Measurements from ENCODE around the gene OSTN. TPM values are rescaled to one million over a fixed set of nuclear protein-coding genes. Genes with fewer than 3 reads are reported as not detected.
A peak's percentile ranks its signal among the peaks of the same experiment; 100 is the strongest.

Gene OSTN
- total RNA-seq, 3 donors from 2014 or later (not counting 1 experiment from before 2014, with no cell fraction given): not detected

DNA sequence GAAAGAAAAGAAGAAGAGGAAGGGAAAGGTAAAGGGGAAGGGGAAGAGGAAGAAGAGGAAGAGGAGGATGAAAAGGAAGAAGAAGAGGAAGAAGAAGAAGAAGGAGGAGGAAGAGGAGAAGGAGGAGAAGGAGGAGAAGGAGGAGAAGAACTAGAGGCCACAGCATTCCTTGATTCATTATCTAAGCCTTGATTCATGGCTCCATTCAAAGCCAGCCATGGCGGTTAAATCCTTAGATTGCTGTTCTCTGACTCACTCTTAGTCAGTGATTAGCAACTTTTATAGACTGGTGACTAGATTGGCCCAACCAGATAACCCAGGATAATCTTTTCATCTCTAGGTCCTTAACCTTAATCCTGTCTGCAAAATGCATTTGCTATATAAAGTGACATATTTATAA is 47.6 kb downstream of the OSTN start:
- Mint-ChIP-seq H3K9me3 (no peaks in the 10 kb centered on the region), H3K4me3 (no peak overlapping the region), H3K36me3 (no peaks in the 10 kb centered on the region), H3K27me3 (ENCODE audit: low read depth in 2 of 2) (no peaks in the 10 kb centered on the region), H3K4me1 (no peaks in the 10 kb centered on the region), H3K27ac (no peak overlapping the region)
- H3K9me3 ChIP-seq (ENCODE audit: control insufficient read depth, insufficient read depth, low read length): no peaks in the 10 kb centered on the region
- H3K27me3 ChIP-seq (ENCODE audit: control insufficient read depth, insufficient read depth, low read length): no peaks in the 10 kb centered on the region
- no peaks in the 10 kb centered on the region for H3K36me3 ChIP-seq (ENCODE audit: control insufficient read depth, insufficient read depth, low read length)
- H3K4me3 ChIP-seq (ENCODE audit: low read length): no peak overlapping the region
- DNase-seq (no peak), ATAC-seq (no peak)
- WGBS (ENCODE audit: insufficient coverage): 95% methylated on average over 1 of the region's 1 CpG
- TF ChIP-seq, protein P1, sequence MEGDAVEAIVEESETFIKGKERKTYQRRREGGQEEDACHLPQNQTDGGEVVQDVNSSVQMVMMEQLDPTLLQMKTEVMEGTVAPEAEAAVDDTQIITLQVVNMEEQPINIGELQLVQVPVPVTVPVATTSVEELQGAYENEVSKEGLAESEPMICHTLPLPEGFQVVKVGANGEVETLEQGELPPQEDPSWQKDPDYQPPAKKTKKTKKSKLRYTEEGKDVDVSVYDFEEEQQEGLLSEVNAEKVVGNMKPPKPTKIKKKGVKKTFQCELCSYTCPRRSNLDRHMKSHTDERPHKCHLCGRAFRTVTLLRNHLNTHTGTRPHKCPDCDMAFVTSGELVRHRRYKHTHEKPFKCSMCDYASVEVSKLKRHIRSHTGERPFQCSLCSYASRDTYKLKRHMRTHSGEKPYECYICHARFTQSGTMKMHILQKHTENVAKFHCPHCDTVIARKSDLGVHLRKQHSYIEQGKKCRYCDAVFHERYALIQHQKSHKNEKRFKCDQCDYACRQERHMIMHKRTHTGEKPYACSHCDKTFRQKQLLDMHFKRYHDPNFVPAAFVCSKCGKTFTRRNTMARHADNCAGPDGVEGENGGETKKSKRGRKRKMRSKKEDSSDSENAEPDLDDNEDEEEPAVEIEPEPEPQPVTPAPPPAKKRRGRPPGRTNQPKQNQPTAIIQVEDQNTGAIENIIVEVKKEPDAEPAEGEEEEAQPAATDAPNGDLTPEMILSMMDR (IDR thresholded peaks at IDR 0.05): no peak
- H3K27ac ChIP-seq (ENCODE audit: low read length): no peak overlapping the region
- H3K4me1 ChIP-seq (ENCODE audit: control insufficient read depth, insufficient read depth, low read length): no peaks in the 10 kb centered on the region
- intact Hi-C loops (cut with micrococcal nuclease): no loop called here

DNA sequence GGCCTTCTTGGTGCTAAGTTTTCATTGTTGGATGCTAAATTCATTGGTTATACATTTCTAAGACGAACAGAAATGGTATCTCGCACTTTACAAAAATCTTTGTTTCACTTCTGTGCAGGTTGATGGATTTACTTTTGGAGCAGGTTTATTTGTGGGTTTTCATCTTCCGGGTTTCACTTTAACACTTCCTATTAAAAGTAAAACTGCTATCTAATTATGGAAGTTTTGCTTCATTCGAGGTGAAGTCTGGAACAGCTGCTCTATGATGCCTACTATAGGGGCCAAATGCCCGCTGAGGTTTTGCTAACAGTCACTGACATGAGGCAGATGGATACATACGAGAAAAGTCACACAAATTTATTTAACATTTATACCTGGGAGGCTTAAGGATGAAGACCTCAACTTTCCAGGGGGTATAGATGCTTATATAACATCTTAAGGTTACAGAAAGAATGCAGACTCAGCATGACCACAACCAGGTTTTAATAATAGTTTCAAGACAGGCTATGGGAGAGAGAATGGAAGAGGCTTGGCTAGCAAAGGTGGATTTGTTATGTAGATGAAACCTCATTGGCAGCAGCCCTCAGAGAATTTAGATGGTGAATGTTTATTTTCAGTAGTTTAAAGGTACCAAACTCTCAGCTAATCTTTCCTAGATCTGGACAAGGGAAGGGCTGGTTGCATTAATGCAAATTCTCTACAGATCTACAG is 54.2 kb downstream of the OSTN start:
- no peaks in the 10 kb centered on the region for H3K27me3 Mint-ChIP-seq (ENCODE audit: low read depth in 2 of 2)
- TF ChIP-seq, protein P1 (IDR thresholded peaks at IDR 0.05): no peak
- no peaks in the 10 kb centered on the region for H3K4me1 Mint-ChIP-seq
- H3K36me3 Mint-ChIP-seq: no peaks in the 10 kb centered on the region
- no peak overlapping the region for H3K4me3 Mint-ChIP-seq
- Histone ChIP-seq H3K36me3 (ENCODE audit: control insufficient read depth, insufficient read depth, low read length) (no peaks in the 10 kb centered on the region), H3K4me3 (ENCODE audit: low read length) (no peak overlapping the region), H3K4me1 (ENCODE audit: control insufficient read depth, insufficient read depth, low read length) (no peaks in the 10 kb centered on the region), H3K27me3 (ENCODE audit: control insufficient read depth, insufficient read depth, low read length) (no peaks in the 10 kb centered on the region), H3K9me3 (ENCODE audit: control insufficient read depth, insufficient read depth, low read length) (no peaks in the 10 kb centered on the region), H3K27ac (ENCODE audit: low read length) (peak overlapping the region; percentile 59)
- H3K27ac Mint-ChIP-seq: no peak overlapping the region
- ATAC-seq (no peak), DNase-seq (no peak)
- intact Hi-C loops (cut with micrococcal nuclease): no loop called here
- 0% methylated on average over 1 of the region's 6 CpGs for WGBS (ENCODE audit: insufficient coverage)
- H3K9me3 Mint-ChIP-seq: no peaks in the 10 kb centered on the region

DNA sequence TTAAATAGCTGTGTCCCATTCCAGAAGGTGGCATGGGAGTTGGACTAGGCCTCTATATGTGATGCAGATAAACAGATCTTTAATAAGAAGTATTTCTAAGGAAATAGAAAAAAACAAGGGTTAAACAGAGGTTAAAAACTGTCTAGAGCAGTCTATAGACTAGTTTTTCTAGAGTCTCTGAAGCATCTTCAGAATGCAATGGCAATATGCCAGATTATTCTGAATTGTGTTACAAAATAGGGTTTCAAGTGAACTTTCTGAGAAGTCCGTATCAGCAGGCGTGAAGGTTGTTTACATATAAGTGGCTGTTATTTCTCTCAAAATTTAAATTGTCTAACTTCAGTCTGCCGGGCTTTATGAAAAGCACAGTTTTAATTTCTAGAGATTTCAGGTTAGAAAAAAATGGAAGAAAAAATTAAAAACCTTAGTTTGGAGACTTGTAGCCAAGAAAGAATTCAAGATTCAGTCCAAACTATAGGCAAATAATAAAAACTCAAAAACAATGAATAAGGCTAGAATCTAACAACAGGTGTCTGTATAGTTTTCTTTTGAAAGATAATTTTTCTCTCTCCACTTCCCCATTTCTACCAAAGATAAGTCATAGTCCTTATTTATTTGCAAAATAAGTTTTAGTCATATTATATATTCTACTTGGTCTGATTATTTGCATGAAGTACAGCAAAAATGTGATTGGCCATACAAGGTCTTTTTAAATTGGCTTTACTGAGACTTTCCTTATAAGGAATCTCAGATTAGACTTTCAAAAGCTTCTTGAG is 55.2 kb downstream of the OSTN start:
- H3K27me3 Mint-ChIP-seq (ENCODE audit: low read depth in 2 of 2): no peaks in the 10 kb centered on the region
- TF ChIP-seq, protein P1 (IDR thresholded peaks at IDR 0.05): no peak
- 91% methylated on average over 2 of the region's 3 CpGs for WGBS (ENCODE audit: insufficient coverage)
- no peak overlapping the region for H3K27ac Mint-ChIP-seq
- H3K4me1 Mint-ChIP-seq: peaks cover 0 to 5% of the 10 kb centered on the region in 2 donors
- no peaks in the 10 kb centered on the region for H3K36me3 Mint-ChIP-seq
- no peaks in the 10 kb centered on the region for H3K9me3 Mint-ChIP-seq
- no peak overlapping the region for H3K4me3 Mint-ChIP-seq
- no peaks in the 10 kb centered on the region for H3K27me3 ChIP-seq (ENCODE audit: control insufficient read depth, insufficient read depth, low read length)
- ATAC-seq (no peak), DNase-seq (no peak)
- no peaks in the 10 kb centered on the region for H3K9me3 ChIP-seq (ENCODE audit: control insufficient read depth, insufficient read depth, low read length)
- no peak overlapping the region for H3K4me3 ChIP-seq (ENCODE audit: low read length)
- H3K4me1 ChIP-seq (ENCODE audit: control insufficient read depth, insufficient read depth, low read length): no peaks in the 10 kb centered on the region
- H3K27ac ChIP-seq (ENCODE audit: low read length): no peak overlapping the region
- no peaks in the 10 kb centered on the region for H3K36me3 ChIP-seq (ENCODE audit: control insufficient read depth, insufficient read depth, low read length)
- intact Hi-C loops (cut with micrococcal nuclease): no loop called here

All from natural killer cell (primary cell).